Fibroblast of skin of abdomen (primary cell): Measurements from ENCODE around the gene SASH3.

Experiments used
- DNase-seq: peaks from one replicate; pipeline ENCODE4 v3.0.0-alpha.2; 2013

SASH3 gene

GRCh38 chrX:129818123-129818522 is 38.4 kb downstream of the SASH3 start:
- DNase-seq: no peak

- DNase-seq: peak; percentile 17
Measured at GRCh38 chrX:129823115-129823514, 43.4 kb downstream of the SASH3 start.

GRCh38 chrX:129823522-129823921 is 43.8 kb downstream of the SASH3 start:
- DNase-seq: no peak

GRCh38 chrX:129824620-129825019 is 44.9 kb downstream of the SASH3 start:
- DNase-seq: no peak

GRCh38 chrX:129825746-129826505 is 46.2 kb downstream of the SASH3 start:
- no peak for DNase-seq

- no peak for DNase-seq
Measured at GRCh38 chrX:129830494-129830893, 50.7 kb downstream of the SASH3 start.

GRCh38 chrX:129831091-129831885 is 51.5 kb downstream of the SASH3 start:
- no peak for DNase-seq

- peak; percentile 46 for DNase-seq
Measured at GRCh38 chrX:129833153-129833990, 53.6 kb downstream of the SASH3 start.

GRCh38 chrX:129836827-129837226 is 57.1 kb downstream of the SASH3 start:
- DNase-seq: no peak

GRCh38 chrX:129840344-129840743 is 60.6 kb downstream of the SASH3 start:
- no peak for DNase-seq

- peak; percentile 12 for DNase-seq
Measured at GRCh38 chrX:129842510-129843208, 62.9 kb downstream of the SASH3 start.

GRCh38 chrX:129843209-129843458 is 63.4 kb downstream of the SASH3 start:
- DNase-seq: no peak

- DNase-seq: peak; percentile 85
Measured at GRCh38 chrX:129843459-129844306, 63.9 kb downstream of the SASH3 start, which contains the start of gene ZDHHC9. Gene ZDHHC9, minus strand, starts transcription at chrX:129843886. Its CDS starts 1,941 bp downstream, at chrX:129841945.
